BE2C (cell line): Measurements from ENCODE around the gene VWC2L.

Experiments
- DNase-seq: peaks from one replicate; pipeline ENCODE4 v3.0.0-alpha.2; 2020
- H3K27me3 ChIP-seq: fragments of 250-450 bp; sonication (Bioruptor Pico); 2 replicates; pipeline ENCODE4 v1.5.1; 2020; ENCODE audit warnings: mild to moderate bottlenecking
- H3K36me3 ChIP-seq: fragments of 250-450 bp; sonication (Bioruptor Pico); 2 replicates; pipeline ENCODE4 v1.5.1; 2020; ENCODE audit warnings: mild to moderate bottlenecking
- H3K4me1 ChIP-seq: fragments of 250-450 bp; sonication (Bioruptor Pico); 2 replicates; pipeline ENCODE4 v1.5.1; 2020
- H3K4me3 ChIP-seq: 2 replicates; pipeline ENCODE4 v1.5.1; 2011; ENCODE audit warnings: low read depth, low read length
- H3K9me3 ChIP-seq: fragments of 250-450 bp; sonication (Bioruptor Pico); 2 replicates; pipeline ENCODE4 v1.5.1; 2020
- TF ChIP-seq, protein P1 (sequence below): IDR thresholded peaks from 2 replicates; pipeline ENCODE4 v1.5.1; 2012; ENCODE audit warnings: mild to moderate bottlenecking, low read depth, low read length

The VWC2L gene

DNA sequence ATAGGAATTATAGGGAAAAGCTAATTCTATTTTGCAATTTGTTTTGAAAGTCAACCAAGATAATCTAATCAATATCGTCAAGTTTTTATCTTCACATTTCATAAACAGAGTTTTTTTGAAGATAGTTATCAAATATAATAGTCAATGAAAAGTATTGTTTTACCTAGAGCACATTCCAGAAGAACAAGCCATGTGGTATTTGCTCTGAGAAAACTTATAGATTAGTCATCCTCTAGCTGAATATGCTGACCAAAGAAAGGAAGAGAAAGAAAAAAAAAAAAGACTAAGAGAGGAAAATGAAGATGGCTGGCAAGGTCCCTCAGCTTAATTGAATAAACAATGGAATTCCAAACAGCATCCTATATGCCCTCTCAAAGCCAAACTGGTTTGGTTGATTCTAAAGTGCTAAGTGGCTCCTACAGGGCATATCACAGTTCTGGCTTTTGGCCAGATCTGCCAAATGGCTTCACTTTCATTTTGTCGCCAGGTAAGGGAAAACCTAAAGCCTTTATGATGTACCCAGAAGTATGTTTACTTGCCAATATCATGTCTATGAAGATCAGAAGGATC is 132.6 kb downstream of the VWC2L start:
- TF ChIP-seq, protein P1, sequence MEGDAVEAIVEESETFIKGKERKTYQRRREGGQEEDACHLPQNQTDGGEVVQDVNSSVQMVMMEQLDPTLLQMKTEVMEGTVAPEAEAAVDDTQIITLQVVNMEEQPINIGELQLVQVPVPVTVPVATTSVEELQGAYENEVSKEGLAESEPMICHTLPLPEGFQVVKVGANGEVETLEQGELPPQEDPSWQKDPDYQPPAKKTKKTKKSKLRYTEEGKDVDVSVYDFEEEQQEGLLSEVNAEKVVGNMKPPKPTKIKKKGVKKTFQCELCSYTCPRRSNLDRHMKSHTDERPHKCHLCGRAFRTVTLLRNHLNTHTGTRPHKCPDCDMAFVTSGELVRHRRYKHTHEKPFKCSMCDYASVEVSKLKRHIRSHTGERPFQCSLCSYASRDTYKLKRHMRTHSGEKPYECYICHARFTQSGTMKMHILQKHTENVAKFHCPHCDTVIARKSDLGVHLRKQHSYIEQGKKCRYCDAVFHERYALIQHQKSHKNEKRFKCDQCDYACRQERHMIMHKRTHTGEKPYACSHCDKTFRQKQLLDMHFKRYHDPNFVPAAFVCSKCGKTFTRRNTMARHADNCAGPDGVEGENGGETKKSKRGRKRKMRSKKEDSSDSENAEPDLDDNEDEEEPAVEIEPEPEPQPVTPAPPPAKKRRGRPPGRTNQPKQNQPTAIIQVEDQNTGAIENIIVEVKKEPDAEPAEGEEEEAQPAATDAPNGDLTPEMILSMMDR = no peak
- DNase-seq = no peak
- peaks cover 2% of the 10 kb centered on the region; the same call in 1 of the 2 replicates for H3K4me1 ChIP-seq
- H3K4me3 ChIP-seq = no peak overlapping the region
- no peaks in the 10 kb centered on the region for H3K9me3 ChIP-seq
- no peaks in the 10 kb centered on the region for H3K27me3 ChIP-seq
- no peaks in the 10 kb centered on the region for H3K36me3 ChIP-seq

DNA sequence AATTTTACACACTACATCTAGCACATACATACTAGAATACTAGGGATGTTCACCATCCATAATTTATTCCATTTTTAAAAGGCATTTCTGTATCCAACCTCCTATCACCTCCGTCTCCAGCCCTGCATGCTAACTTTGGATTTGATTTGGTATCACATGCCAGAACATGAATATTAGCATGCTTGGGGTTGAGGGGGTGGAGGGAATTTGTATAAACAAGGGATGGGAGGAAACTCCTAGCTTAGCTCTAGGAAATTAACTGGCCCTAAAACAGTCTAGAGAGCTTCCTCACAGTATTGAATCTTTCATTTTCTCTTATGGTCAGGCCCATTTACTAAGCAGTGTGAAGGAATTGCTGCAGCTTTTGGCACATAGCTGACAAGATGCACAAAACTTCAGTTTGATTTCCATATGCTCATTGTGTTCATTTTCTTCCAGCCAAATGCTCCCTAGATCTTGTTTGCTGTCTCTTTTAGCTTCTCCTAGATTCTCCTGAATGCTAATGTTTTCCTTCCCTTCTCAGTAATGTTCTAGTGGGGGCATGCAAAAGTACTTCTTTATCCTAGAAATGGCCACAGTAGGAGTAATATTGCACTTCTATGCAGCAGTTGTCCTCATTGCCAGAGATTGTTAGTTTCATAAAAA is 135.2 kb downstream of the VWC2L start:
- Histone ChIP-seq H3K4me3 (no peak overlapping the region), H3K4me1 (no peaks in the 10 kb centered on the region), H3K9me3 (no peaks in the 10 kb centered on the region), H3K27me3 (no peaks in the 10 kb centered on the region; the same call in 1 of the 2 replicates), H3K36me3 (no peaks in the 10 kb centered on the region)
- DNase-seq = no peak
- TF ChIP-seq, protein P1 = no peak

DNA sequence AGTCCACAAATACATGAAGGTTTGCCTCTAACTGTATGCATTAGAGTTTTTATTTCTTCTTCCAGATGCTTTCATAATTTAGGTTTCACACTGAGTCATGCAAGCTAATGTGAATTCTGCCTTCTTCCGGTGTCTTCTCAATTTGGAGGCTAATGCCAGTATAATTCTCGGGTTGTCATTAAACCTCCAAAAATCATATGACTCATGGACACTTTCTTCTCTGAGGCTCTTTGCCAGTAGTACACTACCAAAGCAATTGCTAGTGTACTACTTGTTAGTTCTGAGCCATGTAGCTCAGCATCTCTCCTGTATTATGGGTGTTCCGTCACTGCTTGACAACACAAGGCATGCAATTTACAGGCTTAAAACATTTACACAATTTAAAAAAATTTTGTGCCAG is 137.1 kb downstream of the VWC2L start:
- Histone ChIP-seq H3K4me3 (no peak overlapping the region), H3K9me3 (no peaks in the 10 kb centered on the region), H3K27me3 (no peaks in the 10 kb centered on the region; the same call in 1 of the 2 replicates), H3K4me1 (no peaks in the 10 kb centered on the region), H3K36me3 (no peaks in the 10 kb centered on the region)
- TF ChIP-seq, protein P1 = no peak
- no peak for DNase-seq

DNA sequence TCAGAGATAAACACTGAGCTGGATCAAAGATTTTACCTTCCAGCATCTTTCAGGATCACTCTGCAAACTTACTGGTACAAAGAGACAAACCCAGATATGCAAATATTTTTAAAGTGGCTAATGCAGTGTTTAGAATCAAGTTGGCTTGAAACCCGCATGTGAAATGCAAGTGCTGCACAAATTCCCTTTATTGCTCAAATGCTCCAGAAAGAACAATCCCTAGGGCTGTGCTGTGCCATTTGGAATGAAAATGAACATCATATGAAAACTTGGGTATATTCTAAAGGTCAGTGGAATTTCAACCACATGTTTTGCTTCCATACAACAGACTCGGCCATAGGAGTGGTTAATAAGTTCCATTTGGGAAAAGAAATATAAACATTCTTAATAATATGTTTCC is 139.1 kb downstream of the VWC2L start:
- H3K4me3 ChIP-seq = no peak overlapping the region
- TF ChIP-seq, protein P1 = no peak
- H3K9me3 ChIP-seq = no peaks in the 10 kb centered on the region
- H3K36me3 ChIP-seq = no peaks in the 10 kb centered on the region
- H3K4me1 ChIP-seq = no peaks in the 10 kb centered on the region
- no peak for DNase-seq
- H3K27me3 ChIP-seq = no peaks in the 10 kb centered on the region; the same call in 1 of the 2 replicates

DNA sequence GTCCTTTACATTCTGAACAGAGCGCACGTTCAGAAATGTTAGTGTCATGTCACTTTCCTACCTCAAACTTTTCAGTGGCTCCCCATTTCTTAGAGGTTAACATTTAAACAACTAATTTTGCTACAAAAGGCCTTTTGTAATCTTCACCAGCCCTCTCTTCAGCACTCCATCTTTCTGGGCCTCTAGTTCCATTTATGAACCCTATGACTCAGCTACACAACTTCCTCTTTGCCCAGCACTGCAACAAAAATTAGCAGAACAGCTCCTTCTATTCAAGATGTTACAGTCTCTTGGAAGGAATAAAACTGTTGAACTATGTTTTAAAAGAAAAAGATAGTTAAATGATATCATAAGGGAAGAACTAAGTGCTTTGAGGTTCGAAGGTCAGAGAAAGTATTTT is 139.9 kb downstream of the VWC2L start:
- Histone ChIP-seq H3K9me3 (no peaks in the 10 kb centered on the region), H3K4me1 (no peaks in the 10 kb centered on the region), H3K4me3 (no peak overlapping the region), H3K27me3 (no peaks in the 10 kb centered on the region; the same call in 1 of the 2 replicates), H3K36me3 (no peaks in the 10 kb centered on the region)
- TF ChIP-seq, protein P1 = no peak
- no peak for DNase-seq

DNA sequence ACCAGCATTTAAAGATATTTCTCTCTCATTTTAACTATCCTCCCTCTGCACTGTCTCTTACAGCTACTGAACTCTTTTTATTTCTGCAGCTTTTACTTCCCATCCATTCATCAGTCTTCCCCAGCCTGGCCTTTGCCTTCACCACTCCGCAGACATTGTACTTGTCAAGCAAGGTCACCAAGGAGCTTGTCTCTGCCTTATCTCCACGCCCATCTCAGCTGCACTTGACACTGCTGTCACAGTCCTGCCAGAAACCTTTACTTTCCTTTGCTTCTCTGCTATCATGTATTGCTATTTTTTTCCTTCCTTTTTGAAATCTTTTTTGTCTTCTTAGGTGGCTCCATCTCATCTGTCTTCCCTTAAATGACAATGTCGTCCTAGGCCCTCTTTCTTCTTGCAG is 147.0 kb downstream of the VWC2L start:
- Histone ChIP-seq H3K27me3 (no peaks in the 10 kb centered on the region), H3K4me3 (no peak overlapping the region), H3K9me3 (no peaks in the 10 kb centered on the region), H3K4me1 (no peaks in the 10 kb centered on the region), H3K36me3 (no peaks in the 10 kb centered on the region)
- no peak for DNase-seq
- TF ChIP-seq, protein P1 = no peak
